HCT116 (cell line): ENCODE data around the gene ZNF488. TPM values are rescaled to one million over a fixed set of nuclear protein-coding genes. Genes with fewer than 3 reads are reported as not detected.

Experiments used
- ATAC-seq: fragments of 200-7000 bp; cut with Tn5 transposase; 2 replicates; pipeline ENCODE4 v1.9.1; 2020; ENCODE audit warnings: mild to moderate bottlenecking, moderate library complexity
- BruUV-seq: library from RNA; stranded (reverse); fragments of 400-500 nt; replicated peaks from 2 replicates; lab custom pipeline; 2021; lab: Mats Ljungman, UMichigan
- CTCF ChIA-PET: fragments of 300-600 bp; sonication (Branson Sonifier 250); formaldehyde crosslinking; loops from one replicate; lab custom pipeline; 2021; ENCODE audit warnings: antibody characterized with exemption; lab: Charles Lee
- POLR2A ChIA-PET: fragments of 300-600, 350-600 bp; sonication (Branson Sonifier 250); formaldehyde crosslinking; loops from one replicate; lab custom pipeline; 2021; ENCODE audit warnings: antibody characterized with exemption; lab: Charles Lee
- RAD21 ChIA-PET, 2 experiments: fragments of 300-600 bp; sonication (Branson Sonifier 250); formaldehyde crosslinking; loops; one replicate each; lab custom pipeline; 2023; ENCODE audit warnings: low total read pairs in 2 of 2; ENCODE audit not compliant: uncharacterized antibody in 2 of 2, unreplicated experiment in 2 of 2, low non-redundant PET in 1 of 2; lab: Charles Lee
- DNase-seq: peaks from one replicate; pipeline ENCODE4 v3.0.0-alpha.2; 2010; ENCODE audit warnings: low read depth, low spot score
- H2AFZ ChIP-seq: fragments of 200-600 bp; shearing (Covaris generic), sonication (generic); 2 replicates; pipeline ENCODE4 v1.6.1; 2017; ENCODE audit warnings: low read depth, mixed run types, mixed read lengths, antibody characterized with exemption, low read length; ENCODE audit not compliant: poor library complexity, severe bottlenecking
- H3K27ac ChIP-seq: 2 replicates; pipeline ENCODE4 v1.5.1; 2012; ENCODE audit warnings: low read depth, low read length
- H3K27me3 ChIP-seq: fragments of 200-600 bp; sonication (generic); 2 replicates; pipeline ENCODE4 v1.6.1; 2016; ENCODE audit warnings: mixed run types, low read length, mixed read lengths; ENCODE audit not compliant: insufficient read depth
- H3K36me3 ChIP-seq, 2 experiments: fragments of 200-500 bp in 1 of 2; fragments of 200-600 bp in 1 of 2; sonication (Bioruptor generic) in 1 of 2; sonication (generic) in 1 of 2; 2 replicates each; pipeline versions ENCODE4 v1.5.1 to v1.6.1; 2014 to 2016; ENCODE audit warnings: low read length in 2 of 2, inconsistent platforms in 1 of 2, mixed read lengths in 1 of 2, mixed run types in 1 of 2; ENCODE audit not compliant: insufficient read depth in 2 of 2, control insufficient read depth in 1 of 2
- H3K4me1 ChIP-seq, 2 experiments: fragments of 200-600 bp in 1 of 2; sonication (generic) in 1 of 2; 2 replicates each; pipeline versions ENCODE4 v1.5.1 to v1.6.1; 2012 to 2017; ENCODE audit warnings: low read length in 2 of 2, inconsistent platforms in 1 of 2, mild to moderate bottlenecking in 1 of 2, mixed read lengths in 1 of 2, mixed run types in 1 of 2, moderate library complexity in 1 of 2; ENCODE audit not compliant: insufficient read depth in 2 of 2, control insufficient read depth in 1 of 2
- H3K4me2 ChIP-seq: fragments of 200-600 bp; sonication (generic); 2 replicates; pipeline ENCODE4 v1.6.1; 2017; ENCODE audit warnings: mixed run types, low read length, mixed read lengths
- H3K4me3 ChIP-seq, 2 experiments: fragments of 200-600 bp in 1 of 2; sonication (generic) in 1 of 2; replicated peaks in 1 of 2; 2 replicates each; pipeline ENCODE4 v1.5.1; 2011 to 2016; ENCODE audit warnings: low read length in 2 of 2, control low read depth in 1 of 2, low read depth in 1 of 2, mild to moderate bottlenecking in 1 of 2, mixed read lengths in 1 of 2, mixed run types in 1 of 2
- H3K79me2 ChIP-seq: fragments of 200-600 bp; sonication (generic); 2 replicates; pipeline ENCODE4 v1.6.1; 2017; ENCODE audit warnings: mild to moderate bottlenecking, mixed run types, low read length, moderate library complexity, mixed read lengths; ENCODE audit not compliant: insufficient read depth
- H3K9ac ChIP-seq: fragments of 200-600 bp; sonication (generic); 2 replicates; pipeline ENCODE4 v1.6.1; 2016; ENCODE audit warnings: low read length, mixed read lengths
- H3K9me2 ChIP-seq: fragments of 200-600 bp; sonication (generic), shearing (Covaris generic); 2 replicates; pipeline ENCODE4 v1.6.1; 2017; ENCODE audit warnings: mixed run types, mild to moderate bottlenecking, moderate library complexity; ENCODE audit not compliant: insufficient read depth
- H3K9me3 ChIP-seq, 2 experiments: fragments of 200-500 bp in 1 of 2; fragments of 200-600 bp in 1 of 2; sonication (Bioruptor generic) in 1 of 2; sonication (generic) in 1 of 2; 2 replicates each; pipeline ENCODE4 v1.6.1; 2014 to 2017; ENCODE audit warnings: low read length in 2 of 2, mixed read lengths in 2 of 2, inconsistent platforms in 1 of 2, low read depth in 1 of 2, mild to moderate bottlenecking in 1 of 2, mixed run types in 1 of 2, moderate library complexity in 1 of 2; ENCODE audit not compliant: control insufficient read depth in 1 of 2, insufficient read depth in 1 of 2
- H4K20me1 ChIP-seq: fragments of 200-600 bp; sonication (generic), shearing (Covaris generic); 2 replicates; pipeline ENCODE4 v1.6.1; 2017; ENCODE audit warnings: mixed run types, mild to moderate bottlenecking, moderate library complexity; ENCODE audit not compliant: insufficient read depth
- EZH2 ChIP-seq: fragments of 200-600 bp; sonication (generic); IDR thresholded peaks from 2 replicates; pipeline ENCODE4 v1.6.1; 2017; ENCODE audit warnings: antibody characterized with exemption, mixed run types
- EZH2phosphoT487 ChIP-seq: fragments of 200-600 bp; IDR thresholded peaks from 2 replicates; pipeline ENCODE4 v1.6.1; 2018; ENCODE audit warnings: antibody characterized with exemption, borderline replicate concordance
- FOSL1 ChIP-seq: IDR thresholded peaks from 2 replicates; pipeline ENCODE4 v1.6.1; 2012; ENCODE audit warnings: low read depth
- JUND ChIP-seq: IDR thresholded peaks from 2 replicates; pipeline ENCODE4 v1.6.1; 2012
- POLR2A ChIP-seq: IDR thresholded peaks from 2 replicates; pipeline ENCODE4 v1.7.0; 2011; ENCODE audit warnings: borderline replicate concordance; ENCODE audit not compliant: insufficient read depth, insufficient read length; ENCODE audit errors: extremely low read depth
- POLR2AphosphoS5 ChIP-seq: IDR thresholded peaks from 2 replicates; pipeline ENCODE4 v1.6.1; 2011; ENCODE audit warnings: mild to moderate bottlenecking, low read depth, low read length, moderate library complexity
- RAD21 ChIP-seq: IDR thresholded peaks from 2 replicates; pipeline ENCODE4 v1.6.1; 2012; ENCODE audit warnings: low read depth, mild to moderate bottlenecking
- REST ChIP-seq: IDR thresholded peaks from 2 replicates; pipeline ENCODE4 v1.6.1; 2012; ENCODE audit warnings: low read depth
- SIN3A ChIP-seq: IDR thresholded peaks from 2 replicates; pipeline ENCODE4 v1.6.1; 2012; ENCODE audit warnings: low read depth
- ZNF274 ChIP-seq: fragments of 200-500 bp; sonication (Bioruptor generic); IDR thresholded peaks from 2 replicates; pipeline ENCODE4 v1.6.1; 2014; ENCODE audit warnings: mild to moderate bottlenecking, low read depth, low read length, inconsistent platforms
- intact Hi-C: fragments of 100-400 bp; cut with micrococcal nuclease; formaldehyde crosslinking; loops from 2 replicates; pipeline ENCODE4 v1.10.0; 2022
- total RNA-seq: library from RNA; stranded (reverse); gene quantifications from one replicate; pipeline ENCODE4 v1.2.1, GENCODE V29; 2021; ENCODE audit not compliant: unreplicated experiment

The ZNF488 gene
- total RNA-seq, 1 experiment from 2014 or later = 3.9 TPM

GRCh38 chr10:47389619-47390018 is 5.5 kb upstream of the ZNF488 start:
- intact Hi-C loops = no loop called here
- Histone ChIP-seq H2AFZ (no peak overlapping the region), H3K4me3 (no peak overlapping the region), H3K27me3 (no peaks in the 10 kb centered on the region), H3K9me3 (no peaks in the 10 kb centered on the region; a peak in 1 of 4 replicates), H3K4me1 (peaks cover 5% of the 10 kb centered on the region in 2 experiments; a peak in 3 of 4 replicates)
- no peak for ATAC-seq
- no peak for DNase-seq
- TF ChIP-seq POLR2AphosphoS5 (no peak), FOSL1 (no peak), REST (no peak), ZNF274 (no peak), EZH2 (no peak), RAD21 (no peak), POLR2A (no peak), JUND (no peak), SIN3A (no peak), EZH2phosphoT487 (no peak)
- TF ChIP-seq, all 23 proteins: peak for 0
- Histone ChIP-seq H4K20me1 (no peaks in the 10 kb centered on the region), H3K36me3 (no peaks in the 10 kb centered on the region), H3K4me2 (no peak overlapping the region), H3K79me2 (no peaks in the 10 kb centered on the region), H3K27ac (no peak overlapping the region), H3K9me2 (no peaks in the 10 kb centered on the region), H3K9ac (no peak overlapping the region)
- no TSS peak for BruUV-seq
- CTCF ChIA-PET = no interaction called here
- POLR2A ChIA-PET = no interaction called here
- RAD21 ChIA-PET = no interaction called here
